Stimulated activated CD8-positive, alpha-beta memory T cell treated with anti-CD3 and anti-CD28 coated beads, Interleukin-2, amount 100 ng/mL, for 1 hour (primary cell): ENCODE data around the gene KRTDAP.
A peak's percentile ranks its signal among the peaks of the same experiment; 100 is the strongest.

Experiments
- DNase-seq, 2 donors: peaks; one replicate each; pipeline ENCODE4 v3.0.0-alpha.2; 2020; ENCODE audit warnings: low read depth in 2 of 2

The KRTDAP gene

GRCh38 chr19:35512831-35513627, 22.8 kb upstream of the KRTDAP start:
- no peak for DNase-seq

- no peak for DNase-seq
These were observed 21.1 kb upstream of the KRTDAP start for GRCh38 chr19:35511337-35511736.

- DNase-seq, result no peak
These were observed 20.3 kb upstream of the KRTDAP start for GRCh38 chr19:35510626-35510964.

GRCh38 chr19:35509861-35510625, 19.8 kb upstream of the KRTDAP start:
- DNase-seq, result peak; percentile 53 to 60

- peak in 1 of 2 donors; percentile 11 for DNase-seq
These were observed 18.9 kb upstream of the KRTDAP start for GRCh38 chr19:35509018-35509652.

GRCh38 chr19:35508129-35508528, 17.9 kb upstream of the KRTDAP start:
- no peak for DNase-seq

GRCh38 chr19:35507561-35507960, 17.3 kb upstream of the KRTDAP start:
- DNase-seq, result no peak

- DNase-seq, result no peak
These were observed 15.7 kb upstream of the KRTDAP start for GRCh38 chr19:35506011-35506410.

- no peak for DNase-seq
These were observed 12.5 kb upstream of the KRTDAP start for GRCh38 chr19:35502751-35503150.

GRCh38 chr19:35501684-35502083, 11.4 kb upstream of the KRTDAP start:
- DNase-seq, result no peak

- DNase-seq, result no peak
These were observed 10.3 kb upstream of the KRTDAP start for GRCh38 chr19:35500611-35501010.

GRCh38 chr19:35498984-35499527, 8.8 kb upstream of the KRTDAP start:
- DNase-seq, result no peak

GRCh38 chr19:35498220-35498619, 8.0 kb upstream of the KRTDAP start:
- no peak for DNase-seq

GRCh38 chr19:35497406-35497805, 7.1 kb upstream of the KRTDAP start:
- no peak for DNase-seq

- DNase-seq, result peak; percentile 43 to 56
These were observed 5.1 kb upstream of the KRTDAP start for GRCh38 chr19:35495107-35496064.

GRCh38 chr19:35493971-35494370, 3.7 kb upstream of the KRTDAP start:
- DNase-seq, result no peak

- no peak for DNase-seq
These were observed 1.6 kb upstream of the KRTDAP start for GRCh38 chr19:35491836-35492360.

GRCh38 chr19:35488677-35489076, 1.6 kb downstream of the KRTDAP start:
- no peak for DNase-seq

- DNase-seq, result no peak
These were observed 2.5 kb downstream of the KRTDAP start for GRCh38 chr19:35487656-35488182.

GRCh38 chr19:35486268-35486708, 4.0 kb downstream of the KRTDAP start:
- DNase-seq, result no peak
